Forelimb muscle (tissue), 1 donor: ENCODE measurements around the gene UXT. TPM values are rescaled to one million over a fixed set of nuclear protein-coding genes. Genes with fewer than 3 reads are reported as not detected.

Experiments
- DNase-seq: peaks from one replicate; pipeline ENCODE4 v3.0.0-alpha.2; 2013; ENCODE audit warnings: low read depth
- polyA plus RNA-seq: library from polyadenylated mRNA; unstranded; fragments of 120-200 nt; gene quantifications from one replicate; pipeline ENCODE4 v1.2.1, GENCODE V29; 2013; ENCODE audit not compliant: insufficient read length

Gene UXT
- polyA plus RNA-seq, 1 donor, result 81.7 TPM

- no peak for DNase-seq
Measured at GRCh38 chrX:47649271-47649670, 9.7 kb downstream of the UXT start.

- DNase-seq, result no peak
Measured at GRCh38 chrX:47648376-47648775, 10.6 kb downstream of the UXT start.

- no peak for DNase-seq
Measured at GRCh38 chrX:47646636-47647035, 12.3 kb downstream of the UXT start.

GRCh38 chrX:47645530-47645929 lies 13.4 kb downstream of the UXT start:
- no peak for DNase-seq

GRCh38 chrX:47644557-47645091 lies 14.4 kb downstream of the UXT start:
- DNase-seq, result no peak

- no peak for DNase-seq
Measured at GRCh38 chrX:47643926-47644325, 15.1 kb downstream of the UXT start.

- DNase-seq, result no peak
Measured at GRCh38 chrX:47638816-47639215, 20.2 kb downstream of the UXT start.

- DNase-seq, result no peak
Measured at GRCh38 chrX:47637546-47638195, 21.3 kb downstream of the UXT start.

- no peak for DNase-seq
Measured at GRCh38 chrX:47634871-47635575, 24.0 kb downstream of the UXT start.

GRCh38 chrX:47633689-47634590 lies 25.0 kb downstream of the UXT start:
- DNase-seq, result no peak

GRCh38 chrX:47632666-47633065 lies 26.3 kb downstream of the UXT start:
- DNase-seq, result no peak

- no peak for DNase-seq
Measured at GRCh38 chrX:47631676-47632075, 27.3 kb downstream of the UXT start.

- DNase-seq, result no peak
Measured at GRCh38 chrX:47629419-47630200, 29.4 kb downstream of the UXT start, which contains the start of gene CFP. Gene CFP, minus strand, starts transcription at chrX:47629930. Its CDS starts 86 bp downstream, at chrX:47629844.

- DNase-seq, result no peak
Measured at GRCh38 chrX:47628982-47629381, 30.0 kb downstream of the UXT start.

- DNase-seq, result no peak
Measured at GRCh38 chrX:47625365-47625764, 33.6 kb downstream of the UXT start.

- DNase-seq, result peak; percentile 17
Measured at GRCh38 chrX:47623540-47624027, 35.4 kb downstream of the UXT start.

GRCh38 chrX:47621851-47622250 lies 37.1 kb downstream of the UXT start:
- DNase-seq, result no peak

GRCh38 chrX:47620303-47620685 lies 38.7 kb downstream of the UXT start:
- no peak for DNase-seq

- DNase-seq, result peak; percentile 40
Measured at GRCh38 chrX:47619486-47620302, 39.3 kb downstream of the UXT start, which contains the start of gene SYN1. Gene SYN1, minus strand, starts transcription at chrX:47619857. Its CDS starts 129 bp downstream, at chrX:47619728.

GRCh38 chrX:47618923-47619485 lies 40.0 kb downstream of the UXT start:
- DNase-seq, result no peak
